K562 (cell line): ENCODE measurements around the gene RPS2. TPM values are rescaled to one million over a fixed set of nuclear protein-coding genes. Genes with fewer than 3 reads are reported as not detected.

Experiments
- ATAC-seq: fragments of 200-7000 bp; cut with Tn5 transposase; 3 replicates; pipeline ENCODE4 v1.9.1; 2020; ENCODE audit warnings: moderate library complexity
- BruUV-seq: library from RNA; stranded (reverse); fragments of 400-500 nt; replicated peaks from 2 replicates; lab custom pipeline; 2021; lab: Mats Ljungman, UMichigan
- CTCF ChIA-PET: fragments of 300-600 bp; formaldehyde crosslinking; extraction: SDS; loops from one replicate; lab custom pipeline; 2021; ENCODE audit warnings: low intra/inter-chr PET ratio; lab: Yijun Ruan, JAX
- POLR2A ChIA-PET: fragments of 300-600, 350-650 bp; sonication (Branson Sonifier 250); formaldehyde crosslinking; extraction: SDS; loops from one replicate; lab custom pipeline; 2021; ENCODE audit warnings: antibody characterized with exemption, inconsistent platforms; lab: Yijun Ruan, JAX
- DNase-seq, 4 experiments: peaks; one replicate each; pipeline versions ENCODE4 v3.0.0 to v3.0.0-alpha.2; 2011 to 2018; ENCODE audit warnings: low spot score in 3 of 4, mixed read lengths in 3 of 4; ENCODE audit errors: extremely low read depth in 1 of 4
- FAIRE-seq: peaks from 2 replicates; lab custom pipeline; 2011; peaks lifted over from hg19 to GRCh38; lab: Jason Lieb, UNC
- H2AFZ ChIP-seq: 2 replicates; pipeline ENCODE4 v1.6.0; 2011; ENCODE audit warnings: low read depth, low read length, control low read depth, inconsistent platforms
- H3K27ac ChIP-seq: fragments of 200-600 bp; 3 replicates; pipeline ENCODE4 v1.8.0; 2011; ENCODE audit warnings: low read depth, mild to moderate bottlenecking, control low read depth, inconsistent platforms, low read length, moderate library complexity, mixed read lengths; ENCODE audit errors: extremely low read depth
- H3K27me3 ChIP-seq, 2 experiments: fragments of 300-600 bp in 1 of 2; 2 replicates in 1 of 2; 3 replicates in 1 of 2; pipeline versions ENCODE4 v1.6.0 to v1.8.0; 2011; ENCODE audit warnings: inconsistent platforms in 2 of 2, low read length in 2 of 2, mild to moderate bottlenecking in 1 of 2, mixed read lengths in 1 of 2, moderate library complexity in 1 of 2; ENCODE audit not compliant: control insufficient read depth in 2 of 2, insufficient read depth in 2 of 2
- H3K36me3 ChIP-seq: fragments of 300-600 bp; 3 replicates; pipeline ENCODE4 v1.8.0; 2011; ENCODE audit warnings: mild to moderate bottlenecking, low read length, inconsistent platforms; ENCODE audit not compliant: control insufficient read depth, insufficient read depth
- H3K4me1 ChIP-seq, 2 experiments: fragments of 200-600 bp in 1 of 2; replicated peaks in 1 of 2; 2 replicates in 1 of 2; 3 replicates in 1 of 2; pipeline versions ENCODE4 v1.5.1 to v1.8.0; 2011; ENCODE audit warnings: inconsistent platforms in 2 of 2, low read length in 2 of 2, mild to moderate bottlenecking in 1 of 2, mixed read lengths in 1 of 2, moderate library complexity in 1 of 2; ENCODE audit not compliant: control insufficient read depth in 2 of 2, insufficient read depth in 2 of 2
- H3K4me2 ChIP-seq: 2 replicates; pipeline ENCODE4 v1.6.1; 2011; ENCODE audit warnings: low read length, control low read depth, inconsistent platforms, mixed read lengths; ENCODE audit not compliant: insufficient read depth
- H3K4me3 ChIP-seq: fragments of 200-600 bp; sonication (generic), shearing (Covaris generic); 2 replicates; pipeline ENCODE4 v1.5.1; 2016; ENCODE audit warnings: control low read depth, inconsistent platforms
- H3K79me2 ChIP-seq: fragments of 200-600 bp; 3 replicates; pipeline ENCODE4 v1.8.0; 2011; ENCODE audit warnings: low read length, inconsistent platforms; ENCODE audit not compliant: control insufficient read depth, insufficient read depth
- H3K9ac ChIP-seq, 2 experiments: 2 replicates each; pipeline versions ENCODE4 v1.6.0 to v1.6.1; 2011; ENCODE audit warnings: low read depth in 2 of 2, low read length in 2 of 2, control low read depth in 1 of 2, inconsistent platforms in 1 of 2, mild to moderate bottlenecking in 1 of 2, mixed read lengths in 1 of 2; ENCODE audit not compliant: insufficient read depth in 1 of 2
- H3K9me1 ChIP-seq: one replicate; pipeline ENCODE4 v1.6.0; 2011; ENCODE audit warnings: inconsistent platforms, mild to moderate bottlenecking, low read length, moderate library complexity; ENCODE audit not compliant: control insufficient read depth, insufficient read depth
- H3K9me3 ChIP-seq: replicated peaks from 2 replicates; pipeline ENCODE4 v1.5.1; 2011; ENCODE audit warnings: low read depth, low read length, inconsistent platforms; ENCODE audit not compliant: control insufficient read depth, insufficient read depth
- H4K20me1 ChIP-seq: replicated peaks from 2 replicates; pipeline ENCODE4 v1.6.1; 2011; ENCODE audit warnings: low read length, inconsistent platforms, mixed read lengths; ENCODE audit not compliant: control insufficient read depth, insufficient read depth
- POLR2A ChIP-seq: fragments of 450-650 bp; conservative IDR thresholded peaks from 2 replicates; pipeline ENCODE4 v1.6.1; 2016
- POLR2AphosphoS2 ChIP-seq: IDR thresholded peaks from 2 replicates; pipeline ENCODE4 v1.6.1; 2012; ENCODE audit warnings: low read length, improper control_type of control experiment
- POLR2G ChIP-seq: fragments of 200-400 bp; formaldehyde crosslinking; IDR thresholded peaks from 2 replicates; pipeline ENCODE4 v1.6.1; 2017; ENCODE audit warnings: low read depth, mild to moderate bottlenecking, antibody characterized with exemption, low read length, moderate library complexity
- RAD51 ChIP-seq: fragments of 450-650 bp; IDR thresholded peaks from 2 replicates; pipeline ENCODE4 v1.7.1; 2016; ENCODE audit warnings: low read depth, mild to moderate bottlenecking, borderline replicate concordance
- SIX5 ChIP-seq, 2 experiments: IDR thresholded peaks; 2 replicates each; pipeline ENCODE4 v1.6.1; 2011; ENCODE audit warnings: low read length in 2 of 2, borderline replicate concordance in 1 of 2, low read depth in 1 of 2, mild to moderate bottlenecking in 1 of 2, moderate library complexity in 1 of 2; ENCODE audit not compliant: insufficient read depth in 1 of 2
- WGBS: fragments of 100-300 bp; shearing (Covaris generic); methylation state at CpG from one replicate; pipeline ENCODE4 v1.1.6; 2016; ENCODE audit warnings: low coverage, mixed read lengths; ENCODE audit not compliant: insufficient coverage; ENCODE audit errors: missing lambda C conversion rate; 5-methylcytosine and 5-hydroxymethylcytosine counted together
- in situ Hi-C: fragments of 300-500 bp; cut with MboI; formaldehyde crosslinking; loops from 4 replicates; pipeline ENCODE4 v1.15.0; 2018; ENCODE audit warnings: inconsistent platforms, mixed read lengths
- intact Hi-C: fragments of 100-400 bp; cut with micrococcal nuclease; formaldehyde crosslinking; loops from 2 replicates; pipeline ENCODE4 v1.14.2; 2022
- polyA plus RNA-seq, 8 experiments: library from polyadenylated mRNA; depleted of rRNA in 4 of 8; stranded (reverse) in 5 of 8; unstranded in 3 of 8; fragments of >200 nt; fragmentation: Nextera tagmentation in 2 of 8; fragmentation: Illumina TruSeq in 1 of 8; extraction: Ambion mirVana in 2 of 8; extraction: Trizol in 1 of 8; gene quantifications; 2 replicates each; pipeline versions ENCODE4 v1.2.1 to v1.2.3, GENCODE V29; 2011 to 2014; ENCODE audit warnings: inconsistent platforms in 1 of 8, missing spikeins in 1 of 8
- total RNA-seq, 7 experiments: library from RNA; depleted of rRNA in 6 of 7; stranded (reverse); fragments of >200 nt in 6 of 7; fragmentation: Illumina TruSeq in 2 of 7; extraction: Trizol in 2 of 7; gene quantifications; 2 replicates each; pipeline versions ENCODE4 v1.2.1 to v1.2.3, GENCODE V29; 2011 to 2021; ENCODE audit warnings: low replicate concordance in 1 of 7
- TF ChIP-seq, protein P1 (sequence below): sonication (generic); formaldehyde crosslinking; IDR thresholded peaks from 2 replicates; pipeline ENCODE4 v1.8.1; 2023; ENCODE audit warnings: mild to moderate bottlenecking, missing genetic modification reagents

The RPS2 gene
- total and polyA plus RNA-seq, 9 of the 15 experiments (the other 6 are each of a cell fraction or from before 2014, with no cell fraction given): 834 to 4,794 (median 3,793) TPM

- intact Hi-C loops: no loop called here
- no peak for DNase-seq
- ChIA-PET POLR2A (interaction anchor here (0.6 to 10.2 kb wide), 5 partner anchors 10 to 252 kb away, joined by 3 to 103 read pairs (median 4); partner anchors contain the start of genes RNF151, RPS2, TBL3 and TRAF7), CTCF (no interaction called here)
- ATAC-seq: no peak
- peaks cover 16% of the 10 kb centered on the region for H3K79me2 ChIP-seq
- in situ Hi-C loops: no loop called here
- no peaks in the 10 kb centered on the region for H3K9me1 ChIP-seq
- no peaks in the 10 kb centered on the region for H3K9me3 ChIP-seq
- peaks cover 44% of the 10 kb centered on the region; the same call in 2 of the 3 replicates for H3K36me3 ChIP-seq
- FAIRE-seq: no peak
- no peaks in the 10 kb centered on the region for H4K20me1 ChIP-seq
- H3K9ac ChIP-seq: peak within 1 kb of the TSS in 1 of 2 experiments; percentile 70; a peak in 2 of 4 replicates
- 45% methylated on average over 6 of the region's 6 CpGs for WGBS
- no peak within 1 kb of the TSS for H2AFZ ChIP-seq
- H3K27me3 ChIP-seq: no peaks in the 10 kb centered on the region
- no peak within 1 kb of the TSS for H3K4me2 ChIP-seq
- no TSS peak for BruUV-seq
- peaks cover 6 to 84% of the 10 kb centered on the region in 2 experiments; a peak in 4 of 5 replicates for H3K4me1 ChIP-seq
- no peak within 1 kb of the TSS for H3K27ac ChIP-seq
- no peak within 1 kb of the TSS for H3K4me3 ChIP-seq
- TF ChIP-seq SIX5 (IDR thresholded peaks at IDR 0.05; ENCODE audit: borderline replicate concordance in 1 of 2, insufficient read depth in 1 of 2, low read depth in 1 of 2, low read length in 2 of 2) (no peak), POLR2AphosphoS2 (peak; percentile 69; the same call in 1 of the 2 replicates)
Measured at GRCh38 chr16:1981398-1981836, 16.8 kb upstream of the RPS2 start, which contains the start of gene NOXO1. Gene NOXO1 (minus strand): TSS chr16:1981469. CDS start chr16:1981179, 290 bp downstream.

DNA sequence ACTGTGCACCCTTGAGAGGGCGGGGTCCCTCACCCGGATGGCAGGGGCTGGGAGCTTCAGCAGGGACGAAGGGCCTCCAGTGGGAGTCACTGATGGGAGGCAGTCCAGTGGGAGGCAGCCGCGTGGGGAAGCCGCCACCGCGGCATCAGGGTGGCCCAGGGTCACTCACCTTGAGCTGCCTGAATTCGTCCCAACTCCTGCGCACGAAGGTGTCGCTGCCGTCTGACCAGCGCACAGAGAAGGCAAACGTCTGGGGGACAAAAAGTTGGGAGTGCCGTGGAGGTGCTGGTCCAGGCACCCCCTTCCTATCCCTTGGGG lies 16.1 kb upstream of the RPS2 start:
- ChIA-PET CTCF (no interaction called here), POLR2A (interaction anchor here (0.9 to 10.2 kb wide), 3 partner anchors 9 to 17 kb away, joined by 3 to 103 read pairs (median 16); partner anchors contain the start of genes RNF151, RPS2 and TBL3)
- BruUV-seq: no TSS peak

More for the DNA sequence above, 16.1 kb upstream of the RPS2 start:
- H3K4me2 ChIP-seq: no peak overlapping the region
- H3K4me3 ChIP-seq: no peak overlapping the region
- H3K9me3 ChIP-seq: no peaks in the 10 kb centered on the region
- intact Hi-C loops: no loop called here
- H3K36me3 ChIP-seq: peaks cover 44% of the 10 kb centered on the region; the same call in 2 of the 3 replicates
- H3K27me3 ChIP-seq: no peaks in the 10 kb centered on the region
- peak overlapping the region in 1 of 2 experiments; percentile 70; a peak in 2 of 4 replicates for H3K9ac ChIP-seq
- no peak for DNase-seq
- no peak overlapping the region for H2AFZ ChIP-seq
- H3K27ac ChIP-seq: no peak overlapping the region
- TF ChIP-seq POLR2G (peak; percentile 62), RAD51 (no peak), POLR2A (peak; percentile 32; the same call in 1 of the 2 replicates)
- TF ChIP-seq, protein P1, sequence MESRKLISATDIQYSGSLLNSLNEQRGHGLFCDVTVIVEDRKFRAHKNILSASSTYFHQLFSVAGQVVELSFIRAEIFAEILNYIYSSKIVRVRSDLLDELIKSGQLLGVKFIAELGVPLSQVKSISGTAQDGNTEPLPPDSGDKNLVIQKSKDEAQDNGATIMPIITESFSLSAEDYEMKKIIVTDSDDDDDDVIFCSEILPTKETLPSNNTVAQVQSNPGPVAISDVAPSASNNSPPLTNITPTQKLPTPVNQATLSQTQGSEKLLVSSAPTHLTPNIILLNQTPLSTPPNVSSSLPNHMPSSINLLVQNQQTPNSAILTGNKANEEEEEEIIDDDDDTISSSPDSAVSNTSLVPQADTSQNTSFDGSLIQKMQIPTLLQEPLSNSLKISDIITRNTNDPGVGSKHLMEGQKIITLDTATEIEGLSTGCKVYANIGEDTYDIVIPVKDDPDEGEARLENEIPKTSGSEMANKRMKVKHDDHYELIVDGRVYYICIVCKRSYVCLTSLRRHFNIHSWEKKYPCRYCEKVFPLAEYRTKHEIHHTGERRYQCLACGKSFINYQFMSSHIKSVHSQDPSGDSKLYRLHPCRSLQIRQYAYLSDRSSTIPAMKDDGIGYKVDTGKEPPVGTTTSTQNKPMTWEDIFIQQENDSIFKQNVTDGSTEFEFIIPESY (CRISPR knock-in tag): peak; percentile 90; the same call in 1 of the 2 replicates
- 43% methylated on average over 16 of the region's 16 CpGs for WGBS
- H4K20me1 ChIP-seq: no peaks in the 10 kb centered on the region
- in situ Hi-C loops: no loop called here
- peaks cover 13% of the 10 kb centered on the region for H3K79me2 ChIP-seq
- ATAC-seq: no peak
- no peak for FAIRE-seq
- no peaks in the 10 kb centered on the region for H3K9me1 ChIP-seq
- H3K4me1 ChIP-seq: peaks cover 6 to 84% of the 10 kb centered on the region in 2 experiments; a peak in 4 of 5 replicates
